GM23338 (cell line): Measurements from ENCODE around the gene SLC23A2. TPM values are rescaled to one million over a fixed set of nuclear protein-coding genes. Genes with fewer than 3 reads are reported as not detected.

Source experiments
- ATAC-seq: fragments of 200-7000 bp; cut with Tn5 transposase; 3 replicates; pipeline ENCODE4 v1.9.1; 2020
- DNase-seq: peaks from one replicate; pipeline ENCODE4 v3.0.0-alpha.2; 2015; ENCODE audit warnings: low spot score
- H2AFZ ChIP-seq: fragments of 200-600 bp; sonication (generic); 2 replicates; pipeline ENCODE4 v1.8.0; 2016; ENCODE audit warnings: antibody characterized with exemption, mild to moderate bottlenecking, moderate library complexity
- H3F3A ChIP-seq: fragments of 200-600 bp; sonication (generic); replicated peaks from 2 replicates; pipeline ENCODE4 v1.8.0; 2017; ENCODE audit warnings: antibody characterized with exemption, mixed run types, low read depth
- H3K27ac ChIP-seq: fragments of 200-600 bp; sonication (generic); 2 replicates; pipeline ENCODE4 v1.6.1; 2016; ENCODE audit warnings: low read depth
- H3K27me3 ChIP-seq: fragments of 200-600 bp; sonication (generic); 2 replicates; pipeline ENCODE4 v1.8.0; 2016; ENCODE audit warnings: mild to moderate bottlenecking, mixed run types, moderate library complexity; ENCODE audit not compliant: insufficient read depth
- H3K36me3 ChIP-seq: fragments of 200-600 bp; sonication (generic); 2 replicates; pipeline ENCODE4 v1.8.0; 2016; ENCODE audit warnings: mild to moderate bottlenecking; ENCODE audit not compliant: insufficient read depth
- H3K4me1 ChIP-seq: fragments of 200-600 bp; sonication (generic); 2 replicates; pipeline ENCODE4 v1.8.0; 2016; ENCODE audit warnings: mild to moderate bottlenecking, moderate library complexity; ENCODE audit not compliant: insufficient read depth
- H3K4me2 ChIP-seq: fragments of 200-600 bp; sonication (generic); 2 replicates; pipeline ENCODE4 v1.7.1; 2017; ENCODE audit warnings: mixed run types
- H3K4me3 ChIP-seq: fragments of 200-600 bp; sonication (generic); 2 replicates; pipeline ENCODE4 v1.6.1; 2016; ENCODE audit warnings: mixed run types
- H3K79me2 ChIP-seq: fragments of 200-600 bp; sonication (generic); replicated peaks from 2 replicates; pipeline ENCODE4 v1.8.0; 2017; ENCODE audit warnings: mild to moderate bottlenecking; ENCODE audit not compliant: insufficient read depth
- H3K9me2 ChIP-seq: fragments of 200-600 bp; sonication (generic); 2 replicates; pipeline ENCODE4 v1.8.0; 2017; ENCODE audit not compliant: insufficient read depth
- H4K20me1 ChIP-seq: fragments of 200-600 bp; sonication (generic); replicated peaks from 2 replicates; pipeline ENCODE4 v1.8.0; 2017; ENCODE audit warnings: mild to moderate bottlenecking; ENCODE audit not compliant: insufficient read depth
- H3K27ac Mint-ChIP-seq: 2 replicates; pipeline ENCODE4 v1.8.0; 2020; ENCODE audit warnings: inconsistent platforms, mild to moderate bottlenecking, moderate library complexity, mixed read lengths
- H3K27me3 Mint-ChIP-seq: 3 replicates; pipeline ENCODE4 v1.8.0; 2022; ENCODE audit warnings: low read depth, mild to moderate bottlenecking, moderate library complexity, mixed read lengths, inconsistent platforms; ENCODE audit not compliant: insufficient read depth, poor library complexity
- H3K36me3 Mint-ChIP-seq: 3 replicates; pipeline ENCODE4 v1.8.0; 2021; ENCODE audit warnings: low read depth, mild to moderate bottlenecking, inconsistent platforms, moderate library complexity, mixed read lengths
- H3K4me1 Mint-ChIP-seq: 3 replicates; pipeline ENCODE4 v1.8.0; 2020; ENCODE audit warnings: mild to moderate bottlenecking, inconsistent platforms, mixed read lengths
- H3K4me3 Mint-ChIP-seq: 3 replicates; pipeline ENCODE4 v1.8.0; 2021; ENCODE audit warnings: moderate library complexity, mild to moderate bottlenecking, inconsistent platforms, mixed read lengths
- H3K9me3 Mint-ChIP-seq: 3 replicates; pipeline ENCODE4 v1.8.0; 2020; ENCODE audit warnings: moderate library complexity, mild to moderate bottlenecking, inconsistent platforms, mixed read lengths
- CREB1 ChIP-seq: fragments of 250-450 bp; sonication (Bioruptor Pico); IDR thresholded peaks from 2 replicates; pipeline ENCODE4 v1.5.0; 2020; ENCODE audit warnings: low read depth, mild to moderate bottlenecking, moderate library complexity
- CTCF ChIP-seq, 2 experiments: fragments of 200-600 bp in 1 of 2; sonication (generic) in 1 of 2; conservative IDR thresholded peaks; 2 replicates each; pipeline versions ENCODE4 v1.5.1 to v1.6.1; 2016 to 2017; ENCODE audit warnings: antibody characterized with exemption in 2 of 2, low read depth in 2 of 2, mild to moderate bottlenecking in 2 of 2, moderate library complexity in 1 of 2
- ETS1 ChIP-seq: IDR thresholded peaks from 2 replicates; pipeline ENCODE4 v1.6.1; 2016; ENCODE audit warnings: antibody characterized with exemption
- EZH2 ChIP-seq: fragments of 200-600 bp; sonication (generic); IDR thresholded peaks from one replicate; pipeline ENCODE4 v1.8.0; 2017; ENCODE audit warnings: antibody characterized with exemption, mild to moderate bottlenecking, low read depth; ENCODE audit not compliant: unreplicated experiment
- EZH2phosphoT487 ChIP-seq: fragments of 200-600 bp; sonication (generic); IDR thresholded peaks from one replicate; pipeline ENCODE4 v1.8.1; 2018; ENCODE audit warnings: antibody characterized with exemption; ENCODE audit not compliant: unreplicated experiment
- JUNB ChIP-seq: IDR thresholded peaks from one replicate; pipeline ENCODE4 v1.6.1; 2016; ENCODE audit warnings: antibody characterized with exemption; ENCODE audit not compliant: unreplicated experiment
- NANOG ChIP-seq: IDR thresholded peaks from 2 replicates; pipeline ENCODE4 v1.6.1; 2016; ENCODE audit warnings: antibody characterized with exemption, borderline replicate concordance
- POLR2AphosphoS5 ChIP-seq: IDR thresholded peaks from 2 replicates; pipeline ENCODE4 v1.6.1; 2016; ENCODE audit warnings: antibody characterized with exemption, low read depth
- REST ChIP-seq: IDR thresholded peaks from one replicate; pipeline ENCODE4 v1.6.1; 2018; ENCODE audit warnings: antibody characterized with exemption; ENCODE audit not compliant: unreplicated experiment
- STAT1 ChIP-seq: IDR thresholded peaks from one replicate; pipeline ENCODE4 v1.6.1; 2016; ENCODE audit warnings: antibody characterized with exemption; ENCODE audit not compliant: unreplicated experiment
- ZNF114 ChIP-seq: fragments of 250-450 bp; sonication (Bioruptor Pico); IDR thresholded peaks from 2 replicates; pipeline ENCODE4 v1.5.0; 2020; ENCODE audit warnings: mild to moderate bottlenecking, moderate library complexity
- ZNF331 ChIP-seq: fragments of 250-450 bp; sonication (Bioruptor Pico); IDR thresholded peaks from 2 replicates; pipeline ENCODE4 v1.5.0; 2020; ENCODE audit warnings: low read depth, mild to moderate bottlenecking, moderate library complexity
- ZNF462 ChIP-seq: fragments of 250-450 bp; sonication (Bioruptor Pico); IDR thresholded peaks from 2 replicates; pipeline ENCODE4 v1.5.0; 2020; ENCODE audit warnings: mild to moderate bottlenecking, moderate library complexity
- polyA plus RNA-seq: library from polyadenylated mRNA; unstranded; fragments of >200 nt; fragmentation: Nextera tagmentation; extraction: Ambion mirVana; gene quantifications from 2 replicates; pipeline ENCODE4 v1.2.1, GENCODE V29; 2016
- total RNA-seq: library from RNA; depleted of rRNA; stranded (reverse); fragments of >200 nt; shearing (Covaris generic); gene quantifications from 2 replicates; pipeline ENCODE4 v1.2.3, GENCODE V29; 2014

The SLC23A2 gene
- total and polyA plus RNA-seq, 2 experiments from 2014 or later = 4.4 to 20.2 TPM

GRCh38 chr20:4957187-4957586 is 44.1 kb downstream of the SLC23A2 start:
- no peak for DNase-seq
- no peak overlapping the region for H3K4me3 Mint-ChIP-seq
- Histone ChIP-seq H2AFZ (no peak overlapping the region), H3K27ac (no peak overlapping the region), H3K4me3 (no peak overlapping the region), H4K20me1 (no peaks in the 10 kb centered on the region; the same call in 1 of the 2 replicates), H3K36me3 (no peaks in the 10 kb centered on the region), H3F3A (no peaks in the 10 kb centered on the region), H3K4me1 (no peaks in the 10 kb centered on the region), H3K9me2 (no peaks in the 10 kb centered on the region), H3K27me3 (no peaks in the 10 kb centered on the region), H3K79me2 (no peaks in the 10 kb centered on the region), H3K4me2 (no peak overlapping the region)
- peaks cover 4% of the 10 kb centered on the region for H3K4me1 Mint-ChIP-seq
- ATAC-seq = no peak
- no peaks in the 10 kb centered on the region for H3K9me3 Mint-ChIP-seq
- TF ChIP-seq STAT1 (no peak), ZNF114 (CRISPR knock-in tag) (no peak), NANOG (no peak), EZH2 (no peak), REST (no peak), CTCF (conservative IDR thresholded peaks at IDR 0.05; ENCODE audit: low read depth in 2 of 2) (no peak), POLR2AphosphoS5 (no peak), ETS1 (no peak), CREB1 (CRISPR knock-in tag) (no peak), ZNF462 (CRISPR knock-in tag) (no peak), JUNB (no peak), EZH2phosphoT487 (no peak), ZNF331 (CRISPR knock-in tag) (no peak)
- no peaks in the 10 kb centered on the region for H3K27me3 Mint-ChIP-seq
- no peak overlapping the region for H3K27ac Mint-ChIP-seq
- no peaks in the 10 kb centered on the region for H3K36me3 Mint-ChIP-seq
